Measurements from ENCODE around the gene KMT2D.

The KMT2D gene

GRCh38 chr12:49052451-49053208 lies 8.0 kb downstream of the KMT2D start:
- DNase-seq (ENCODE audit: low read depth) = no peak
- no peak overlapping the region for H3K4me3 ChIP-seq (ENCODE audit: low read depth, low read length)
- no peak for TF ChIP-seq CTCF (conservative IDR thresholded peaks at IDR 0.05; ENCODE audit: low read depth, low read length)

- DNase-seq (ENCODE audit: low read depth) = no peak
- TF ChIP-seq CTCF (conservative IDR thresholded peaks at IDR 0.05; ENCODE audit: low read depth, low read length) = no peak
- no peak overlapping the region for H3K4me3 ChIP-seq (ENCODE audit: low read depth, low read length)
Observed at GRCh38 chr12:49051777-49052438, 8.7 kb downstream of the KMT2D start.

GRCh38 chr12:49051373-49051764 lies 9.2 kb downstream of the KMT2D start:
- no peak for TF ChIP-seq CTCF (conservative IDR thresholded peaks at IDR 0.05; ENCODE audit: low read depth, low read length)
- no peak overlapping the region for H3K4me3 ChIP-seq (ENCODE audit: low read depth, low read length)
- DNase-seq (ENCODE audit: low read depth) = no peak

GRCh38 chr12:49050507-49051372 lies 9.9 kb downstream of the KMT2D start:
- TF ChIP-seq CTCF (conservative IDR thresholded peaks at IDR 0.05; ENCODE audit: low read depth, low read length) = no peak
- H3K4me3 ChIP-seq (ENCODE audit: low read depth, low read length) = no peak overlapping the region
- no peak for DNase-seq (ENCODE audit: low read depth)

- H3K4me3 ChIP-seq (ENCODE audit: low read depth, low read length) = no peak overlapping the region
- peak; percentile 81 for DNase-seq (ENCODE audit: low read depth)
- TF ChIP-seq CTCF (conservative IDR thresholded peaks at IDR 0.05; ENCODE audit: low read depth, low read length) = no peak
Observed at GRCh38 chr12:49049566-49050224, 10.9 kb downstream of the KMT2D start.

- no peak for DNase-seq (ENCODE audit: low read depth)
- no peak for TF ChIP-seq CTCF (conservative IDR thresholded peaks at IDR 0.05; ENCODE audit: low read depth, low read length)
- H3K4me3 ChIP-seq (ENCODE audit: low read depth, low read length) = no peak overlapping the region
Observed at GRCh38 chr12:49048953-49049352, 11.6 kb downstream of the KMT2D start.
